BE2C (cell line): ENCODE measurements around the gene PDGFB.

ENCODE experiments used
- DNase-seq: peaks from one replicate; pipeline ENCODE4 v3.0.0-alpha.2; 2020
- H3K27me3 ChIP-seq: fragments of 250-450 bp; sonication (Bioruptor Pico); 2 replicates; pipeline ENCODE4 v1.5.1; 2020; ENCODE audit warnings: mild to moderate bottlenecking
- H3K36me3 ChIP-seq: fragments of 250-450 bp; sonication (Bioruptor Pico); 2 replicates; pipeline ENCODE4 v1.5.1; 2020; ENCODE audit warnings: mild to moderate bottlenecking
- H3K4me1 ChIP-seq: fragments of 250-450 bp; sonication (Bioruptor Pico); 2 replicates; pipeline ENCODE4 v1.5.1; 2020
- H3K4me3 ChIP-seq: 2 replicates; pipeline ENCODE4 v1.5.1; 2011; ENCODE audit warnings: low read depth, low read length
- H3K9me3 ChIP-seq: fragments of 250-450 bp; sonication (Bioruptor Pico); 2 replicates; pipeline ENCODE4 v1.5.1; 2020
- TF ChIP-seq, protein P1 (sequence below): IDR thresholded peaks from 2 replicates; pipeline ENCODE4 v1.5.1; 2012; ENCODE audit warnings: mild to moderate bottlenecking, low read depth, low read length

Gene PDGFB

GRCh38 chr22:39176143-39176713, 68.6 kb downstream of the PDGFB start:
- Histone ChIP-seq H3K36me3 (no peaks in the 10 kb centered on the region), H3K4me3 (no peak overlapping the region), H3K27me3 (no peaks in the 10 kb centered on the region), H3K9me3 (no peaks in the 10 kb centered on the region), H3K4me1 (peaks cover 4% of the 10 kb centered on the region; the same call in 1 of the 2 replicates)
- TF ChIP-seq, protein P1, sequence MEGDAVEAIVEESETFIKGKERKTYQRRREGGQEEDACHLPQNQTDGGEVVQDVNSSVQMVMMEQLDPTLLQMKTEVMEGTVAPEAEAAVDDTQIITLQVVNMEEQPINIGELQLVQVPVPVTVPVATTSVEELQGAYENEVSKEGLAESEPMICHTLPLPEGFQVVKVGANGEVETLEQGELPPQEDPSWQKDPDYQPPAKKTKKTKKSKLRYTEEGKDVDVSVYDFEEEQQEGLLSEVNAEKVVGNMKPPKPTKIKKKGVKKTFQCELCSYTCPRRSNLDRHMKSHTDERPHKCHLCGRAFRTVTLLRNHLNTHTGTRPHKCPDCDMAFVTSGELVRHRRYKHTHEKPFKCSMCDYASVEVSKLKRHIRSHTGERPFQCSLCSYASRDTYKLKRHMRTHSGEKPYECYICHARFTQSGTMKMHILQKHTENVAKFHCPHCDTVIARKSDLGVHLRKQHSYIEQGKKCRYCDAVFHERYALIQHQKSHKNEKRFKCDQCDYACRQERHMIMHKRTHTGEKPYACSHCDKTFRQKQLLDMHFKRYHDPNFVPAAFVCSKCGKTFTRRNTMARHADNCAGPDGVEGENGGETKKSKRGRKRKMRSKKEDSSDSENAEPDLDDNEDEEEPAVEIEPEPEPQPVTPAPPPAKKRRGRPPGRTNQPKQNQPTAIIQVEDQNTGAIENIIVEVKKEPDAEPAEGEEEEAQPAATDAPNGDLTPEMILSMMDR = no peak
- no peak for DNase-seq

DNA sequence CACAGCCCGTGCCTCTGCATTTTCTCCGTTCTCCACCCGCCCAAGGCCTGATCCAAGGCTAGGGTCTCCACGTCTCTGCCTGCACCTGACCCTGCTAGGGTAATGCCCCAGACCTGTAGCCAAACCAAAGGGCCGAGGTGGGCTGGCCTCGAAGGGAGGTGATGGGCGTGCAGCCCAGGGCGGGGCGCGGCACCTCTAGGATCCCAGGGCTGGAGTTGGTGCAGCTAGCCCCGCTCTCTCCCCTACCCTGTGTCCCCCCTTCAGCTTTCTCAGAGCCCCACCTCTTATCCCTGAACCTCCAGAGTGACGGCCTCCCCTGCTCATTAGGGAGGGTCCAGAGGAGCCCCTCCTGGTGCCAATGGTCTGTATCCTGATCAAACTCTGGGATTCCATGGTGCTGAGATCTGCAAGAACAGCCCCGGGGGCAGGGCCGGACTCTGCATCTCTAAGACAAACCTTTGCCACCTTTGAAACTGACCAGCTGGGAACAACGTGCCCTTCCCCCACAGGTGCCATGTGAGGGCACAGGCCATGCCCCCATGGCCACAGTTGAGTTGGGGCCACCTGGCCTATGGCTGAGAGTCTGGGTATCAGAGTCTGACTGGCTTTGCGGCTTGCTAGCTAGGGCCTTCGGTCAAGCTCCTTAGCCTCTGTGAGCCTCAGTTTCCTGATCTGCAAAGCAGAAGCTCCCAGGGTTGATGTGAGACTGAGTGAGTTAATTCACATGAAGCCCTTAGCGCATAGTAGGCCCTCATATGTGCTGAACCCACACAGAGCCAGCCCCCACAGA, 69.2 kb downstream of the PDGFB start:
- TF ChIP-seq, protein P1 = no peak
- DNase-seq = no peak
- no peaks in the 10 kb centered on the region for H3K9me3 ChIP-seq
- H3K4me3 ChIP-seq = no peak overlapping the region
- H3K4me1 ChIP-seq = peaks cover 4% of the 10 kb centered on the region; the same call in 1 of the 2 replicates
- H3K36me3 ChIP-seq = no peaks in the 10 kb centered on the region
- no peaks in the 10 kb centered on the region for H3K27me3 ChIP-seq

- no peaks in the 10 kb centered on the region for H3K27me3 ChIP-seq
- TF ChIP-seq, protein P1 = no peak
- peak; percentile 68 for DNase-seq
- H3K4me3 ChIP-seq = no peak overlapping the region
- H3K36me3 ChIP-seq = no peaks in the 10 kb centered on the region
- no peaks in the 10 kb centered on the region for H3K9me3 ChIP-seq
- H3K4me1 ChIP-seq = peaks cover 4% of the 10 kb centered on the region; the same call in 1 of the 2 replicates
Measured at GRCh38 chr22:39174498-39175352, 70.1 kb downstream of the PDGFB start.

DNA sequence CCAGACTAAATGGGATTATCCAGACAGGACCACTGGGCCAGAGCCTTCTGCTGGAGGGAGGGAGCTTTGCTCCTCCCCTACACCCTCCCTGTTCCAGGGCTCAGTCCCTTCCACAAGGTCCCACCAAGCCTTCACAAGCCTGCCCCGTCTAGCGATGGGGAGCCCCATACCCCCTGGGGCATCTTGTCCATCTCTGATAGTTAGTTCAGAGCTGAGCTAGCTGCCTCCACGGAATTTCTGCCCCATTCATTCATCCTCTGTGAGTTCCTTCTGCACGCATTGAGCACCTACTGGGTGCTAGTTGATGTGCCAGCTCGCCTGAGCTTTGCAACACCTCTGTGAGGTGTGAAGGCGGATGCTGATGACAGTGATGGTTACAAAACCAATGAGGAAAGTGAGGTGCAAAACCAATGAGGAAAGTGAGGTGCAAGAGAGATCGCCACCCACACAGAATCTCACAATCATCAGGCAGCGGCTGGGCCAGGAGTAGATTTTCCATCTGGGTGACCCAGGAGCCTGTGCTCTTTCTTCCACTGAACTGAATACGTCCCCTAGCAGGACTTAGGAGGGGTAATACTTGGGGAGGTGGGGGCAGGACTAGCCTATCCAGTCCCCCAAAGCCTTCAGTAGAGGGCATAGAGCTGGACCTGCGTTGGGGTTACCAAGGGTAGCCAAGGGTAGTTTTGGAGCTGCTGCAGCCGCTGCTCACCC, 70.8 kb downstream of the PDGFB start:
- no peak for DNase-seq
- peaks cover 4% of the 10 kb centered on the region; the same call in 1 of the 2 replicates for H3K4me1 ChIP-seq
- H3K4me3 ChIP-seq = no peak overlapping the region
- H3K27me3 ChIP-seq = no peaks in the 10 kb centered on the region
- TF ChIP-seq, protein P1 = no peak
- no peaks in the 10 kb centered on the region for H3K9me3 ChIP-seq
- no peaks in the 10 kb centered on the region for H3K36me3 ChIP-seq
